ENCODE results near the gene SIGLEC10. TPM values are rescaled to one million over a fixed set of nuclear protein-coding genes. Genes with fewer than 3 reads are reported as not detected.

SIGLEC10 gene
- total RNA-seq, 2 donors from 2014 or later, result 3.3 to 13.5 TPM

- no peak for DNase-seq (ENCODE audit: low spot score)
- intact Hi-C loops (cut with DNase I), result no loop called here
Observed at GRCh38 chr19:51371186-51371690, 46.2 kb downstream of the SIGLEC10 start.

- no peak for DNase-seq (ENCODE audit: low spot score)
- intact Hi-C loops (cut with DNase I), result no loop called here
Observed at GRCh38 chr19:51370230-51370629, 47.2 kb downstream of the SIGLEC10 start.

GRCh38 chr19:51368366-51369282, 48.8 kb downstream of the SIGLEC10 start, which contains the start of gene CLDND2:
TSS of gene CLDND2 (minus strand) at chr19:51369003. CDS start at chr19:51368577, 426 bp downstream.
- intact Hi-C loops (cut with DNase I), result no loop called here

GRCh38 chr19:51367565-51368365, 49.7 kb downstream of the SIGLEC10 start:
- intact Hi-C loops (cut with DNase I), result loop anchor here in 1 of 2 donors (2.0 kb wide), 1 partner anchor 27 kb away; no protein-coding TSS in a partner anchor
- peak; percentile 100 for DNase-seq (ENCODE audit: low spot score)

More at GRCh38 chr19:51368366-51369282, 48.8 kb downstream of the SIGLEC10 start, which contains the start of gene CLDND2:
- no peak for DNase-seq (ENCODE audit: low spot score)

GRCh38 chr19:51367255-51367564, 50.2 kb downstream of the SIGLEC10 start:
- no peak for DNase-seq (ENCODE audit: low spot score)
- intact Hi-C loops (cut with DNase I), result loop anchor here in 1 of 2 donors (2.0 kb wide), 1 partner anchor 28 kb away; no protein-coding TSS in a partner anchor

GRCh38 chr19:51366389-51367254, 50.8 kb downstream of the SIGLEC10 start:
- intact Hi-C loops (cut with DNase I), result loop anchor here in 1 of 2 donors (2.0 kb wide), 1 partner anchor 28 kb away; no protein-coding TSS in a partner anchor

GRCh38 chr19:51365965-51366388, 51.5 kb downstream of the SIGLEC10 start, which contains the start of gene ETFB:
TSS of gene ETFB (minus strand) at chr19:51366388. CDS start at chr19:51366326, 62 bp downstream.
- no peak for DNase-seq (ENCODE audit: low spot score)
- intact Hi-C loops (cut with DNase I), result loop anchor here in 1 of 2 donors (2.0 kb wide), 1 partner anchor 29 kb away; no protein-coding TSS in a partner anchor

More at GRCh38 chr19:51366389-51367254, 50.8 kb downstream of the SIGLEC10 start:
- peak; percentile 99 for DNase-seq (ENCODE audit: low spot score)

GRCh38 chr19:51365211-51365964, 52.1 kb downstream of the SIGLEC10 start:
- intact Hi-C loops (cut with DNase I), result no loop called here

GRCh38 chr19:51364200-51365106, 53.0 kb downstream of the SIGLEC10 start:
- DNase-seq (ENCODE audit: low spot score), result no peak
- intact Hi-C loops (cut with DNase I), result no loop called here

More at GRCh38 chr19:51365211-51365964, 52.1 kb downstream of the SIGLEC10 start:
- DNase-seq (ENCODE audit: low spot score), result no peak

- intact Hi-C loops (cut with DNase I), result no loop called here
- DNase-seq (ENCODE audit: low spot score), result no peak
Observed at GRCh38 chr19:51361239-51361638, 56.2 kb downstream of the SIGLEC10 start.

Other genes with a start within 250 kb of the SIGLEC10 start
- gene CD33, start 192.6 kb downstream of the SIGLEC10 start, total RNA-seq, result 10 to 100 TPM in 1 of 2 donors, 1 to 10 TPM in 1; 10.0 to 17.4 TPM
- gene SIGLECL1, start 166.6 kb downstream of the SIGLEC10 start, total RNA-seq, result not detected
- under 1 TPM; 0.19 to 0.33 TPM for gene IGLON5, start 106.0 kb downstream of the SIGLEC10 start, total RNA-seq
- 1 to 10 TPM; 2.0 to 2.9 TPM for gene VSIG10L, start 75.5 kb downstream of the SIGLEC10 start, total RNA-seq
- gene ETFB, start 51.3 kb downstream of the SIGLEC10 start, total RNA-seq, result 10 to 100 TPM; 44.4 to 50.8 TPM
- 1 to 10 TPM in 1 of 2 donors, under 1 TPM in 1; 0.62 to 1.2 TPM for gene CLDND2, start 48.6 kb downstream of the SIGLEC10 start, total RNA-seq
- 1 to 10 TPM; 3.0 to 4.8 TPM for gene NKG7, start 45.0 kb downstream of the SIGLEC10 start, total RNA-seq
- not detected for gene LIM2, start 29.7 kb downstream of the SIGLEC10 start, total RNA-seq
- gene C19orf84, start 27.1 kb downstream of the SIGLEC10 start, total RNA-seq, result not detected
- under 1 TPM; 0.19 to 0.42 TPM for gene SIGLEC8, start 40.8 kb upstream of the SIGLEC10 start, total RNA-seq
- not detected for gene CEACAM18, start 60.9 kb upstream of the SIGLEC10 start, total RNA-seq
- gene SIGLEC12, start 84.2 kb upstream of the SIGLEC10 start, total RNA-seq, result under 1 TPM; 0.42 to 1.00 TPM
- 1 to 10 TPM in 1 of 2 donors, under 1 TPM in 1; 0.86 to 1.6 TPM for gene SIGLEC6, start 114.0 kb upstream of the SIGLEC10 start, total RNA-seq
- 1 to 10 TPM; 8.0 to 9.2 TPM for gene ZNF175, start 153.6 kb upstream of the SIGLEC10 start, total RNA-seq
- not detected for gene SIGLEC5, start 212.8 kb upstream of the SIGLEC10 start, total RNA-seq
- 10 to 100 TPM in 1 of 2 donors, 1 to 10 TPM in 1; 4.8 to 10.3 TPM for gene SIGLEC14, start 229.2 kb upstream of the SIGLEC10 start, total RNA-seq

Measured in posterior vena cava (tissue), 2 donors.